ENCODE results near the gene STT3B.

Gene STT3B

DNA sequence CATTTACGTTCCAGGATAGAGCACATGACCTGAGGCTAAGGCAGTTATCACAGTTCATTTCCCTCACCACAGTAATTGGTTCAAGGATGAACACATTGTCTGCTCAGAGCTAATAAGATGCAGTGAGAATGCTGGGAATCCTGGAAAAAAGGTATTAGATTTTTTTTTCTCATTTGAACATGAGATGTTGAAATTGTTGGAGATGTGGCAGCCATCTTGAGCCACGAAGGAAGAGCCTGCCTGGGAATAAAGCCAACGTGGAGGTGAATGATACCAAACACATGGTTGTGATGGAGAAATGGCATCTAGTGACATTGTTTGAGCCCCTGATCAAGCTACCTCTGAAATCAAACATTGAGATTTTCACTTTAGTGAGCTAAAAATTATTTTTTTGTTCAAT lies 16.0 kb upstream of the STT3B start:
- no peak for DNase-seq (ENCODE audit: low read depth in 3 of 3)

DNA sequence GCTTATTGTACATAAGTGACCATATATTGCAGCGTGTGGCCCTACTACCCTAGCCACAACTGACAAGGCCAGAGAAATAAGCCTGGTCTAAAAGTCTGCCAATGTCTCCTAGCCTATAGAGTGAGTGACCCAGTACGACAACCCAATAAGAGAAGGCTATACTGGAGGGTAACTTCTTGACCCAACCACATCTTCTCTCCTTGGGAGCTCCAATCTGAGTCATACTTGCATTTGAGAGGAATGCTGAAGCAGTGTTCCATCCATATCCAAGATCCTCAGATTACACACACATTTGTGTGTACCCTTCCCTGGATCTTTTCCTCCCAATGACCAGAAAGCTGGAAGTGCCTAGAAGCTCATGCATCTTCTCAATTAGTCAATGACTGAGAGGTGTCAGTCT lies 11.3 kb upstream of the STT3B start:
- DNase-seq (ENCODE audit: low read depth in 3 of 3): no peak

DNA sequence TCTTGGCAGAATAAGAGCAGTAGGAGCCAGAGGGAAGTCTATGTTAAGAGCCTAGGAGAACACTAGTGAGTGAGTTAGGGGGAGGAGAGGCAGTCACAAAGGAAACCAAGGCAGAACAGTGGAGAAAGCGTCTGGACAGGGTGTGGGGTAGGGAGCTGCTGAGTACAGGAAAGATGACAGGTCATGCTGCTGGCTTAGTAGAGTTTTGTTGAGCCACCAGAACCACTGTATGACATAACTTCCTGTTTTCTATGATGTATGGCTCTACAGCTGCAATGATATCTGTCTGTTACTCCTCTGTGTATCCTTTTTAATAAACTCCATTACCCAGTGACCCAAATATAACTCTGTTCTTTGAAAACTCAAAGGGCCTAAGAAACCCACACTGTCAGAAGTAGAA lies 10.6 kb upstream of the STT3B start:
- no peak for DNase-seq (ENCODE audit: low read depth in 3 of 3)

DNA sequence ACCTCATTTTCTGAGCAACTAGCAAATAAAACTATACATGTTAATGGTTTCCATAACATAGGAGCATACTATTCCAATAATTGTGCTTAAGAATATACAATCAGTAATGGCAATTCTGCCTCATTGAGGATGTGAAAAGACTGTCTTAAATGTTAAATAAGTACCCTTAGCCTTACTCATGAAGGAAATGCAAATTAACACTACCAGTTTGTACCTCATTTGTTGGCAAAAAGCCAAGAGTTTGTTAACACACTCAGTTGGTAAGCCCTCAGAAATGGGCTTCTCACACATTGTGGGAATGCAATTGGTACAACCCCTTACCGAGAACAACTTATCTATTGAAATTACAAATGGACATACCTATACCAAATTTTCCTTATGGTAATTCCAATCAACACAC lies 9.2 kb upstream of the STT3B start:
- DNase-seq (ENCODE audit: low read depth in 3 of 3): no peak

DNA sequence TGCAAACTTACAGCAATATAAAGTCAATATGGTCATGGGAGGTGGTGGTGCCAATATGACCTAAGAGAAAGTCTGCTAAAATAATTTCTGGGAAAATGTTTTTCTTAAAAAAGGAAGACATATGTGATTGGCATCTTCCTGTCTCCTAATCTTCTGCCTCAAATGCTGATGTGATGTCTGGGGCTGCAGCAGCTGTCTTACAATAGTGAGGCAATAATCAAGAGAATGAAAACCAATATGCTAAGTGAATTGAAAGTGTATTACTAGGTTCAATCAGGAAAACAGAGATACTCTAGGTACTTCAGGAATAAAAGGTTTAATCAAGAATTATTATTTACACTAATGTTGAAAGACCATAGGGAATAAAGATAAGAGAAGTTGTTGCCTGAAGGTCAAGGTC lies 7.2 kb upstream of the STT3B start:
- no peak for DNase-seq (ENCODE audit: low read depth in 3 of 3)

DNA sequence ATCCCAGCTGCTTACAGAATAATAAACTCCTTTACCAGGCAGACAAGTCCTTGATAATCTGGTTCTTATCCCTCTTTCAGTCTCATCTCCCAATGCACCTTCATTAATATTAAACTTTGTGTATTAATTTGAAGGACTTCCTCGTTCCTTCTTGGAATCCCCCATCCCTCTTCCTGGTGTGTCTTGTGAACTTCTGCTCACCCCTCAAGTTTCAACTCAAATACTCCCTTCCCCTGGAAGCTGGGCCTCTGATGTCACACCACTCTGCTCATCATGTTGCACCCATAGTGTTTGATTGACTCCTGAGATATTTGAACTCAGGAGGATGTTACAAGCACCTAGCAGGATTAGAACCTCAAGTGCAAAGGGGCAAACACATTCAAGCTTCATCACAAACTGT lies 3.3 kb upstream of the STT3B start:
- DNase-seq (ENCODE audit: low read depth in 3 of 3): no peak

DNA sequence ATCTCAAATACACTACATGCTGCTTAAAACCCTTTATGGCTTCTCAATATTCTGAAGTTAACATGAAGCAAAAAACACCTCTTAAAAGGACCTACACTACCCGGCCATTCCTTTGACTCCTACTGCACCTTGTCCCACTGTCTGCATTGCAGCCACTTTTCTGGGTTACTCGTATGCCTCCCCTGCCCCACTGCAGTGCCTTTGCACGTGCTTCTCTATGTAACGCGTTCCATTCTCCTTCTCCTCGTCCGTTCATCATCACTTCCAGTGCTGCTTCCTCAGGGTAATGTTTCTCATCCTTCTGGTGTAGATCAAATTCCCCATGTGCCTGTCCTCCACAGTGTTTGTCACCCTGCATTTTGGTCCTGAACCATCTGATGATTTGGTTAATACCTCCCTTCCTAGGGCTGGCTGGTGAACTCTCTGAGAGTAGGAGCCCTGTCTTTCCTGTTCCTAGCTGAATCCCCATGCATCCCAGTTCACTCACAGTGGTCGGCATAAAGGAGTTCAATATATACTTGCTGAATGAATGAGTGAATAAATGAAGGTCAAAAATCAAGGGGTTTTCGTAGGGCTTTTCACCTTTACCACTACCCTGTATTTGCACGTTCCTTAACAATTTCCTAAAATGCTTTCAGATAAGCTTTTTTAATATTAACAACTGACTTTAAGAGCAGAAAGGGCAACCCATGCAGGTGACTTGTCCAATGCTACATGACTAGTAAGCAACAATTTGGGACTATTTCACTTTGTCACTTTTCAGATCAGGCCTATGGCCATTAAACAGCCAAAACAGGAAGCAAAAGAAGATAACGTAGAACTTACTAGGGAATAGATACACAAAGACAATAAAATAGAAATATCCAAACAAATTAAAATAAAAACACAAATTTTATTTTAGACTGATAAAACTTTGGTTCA lies 2.4 kb upstream of the STT3B start:
- no peak for DNase-seq (ENCODE audit: low read depth in 3 of 3)

DNA sequence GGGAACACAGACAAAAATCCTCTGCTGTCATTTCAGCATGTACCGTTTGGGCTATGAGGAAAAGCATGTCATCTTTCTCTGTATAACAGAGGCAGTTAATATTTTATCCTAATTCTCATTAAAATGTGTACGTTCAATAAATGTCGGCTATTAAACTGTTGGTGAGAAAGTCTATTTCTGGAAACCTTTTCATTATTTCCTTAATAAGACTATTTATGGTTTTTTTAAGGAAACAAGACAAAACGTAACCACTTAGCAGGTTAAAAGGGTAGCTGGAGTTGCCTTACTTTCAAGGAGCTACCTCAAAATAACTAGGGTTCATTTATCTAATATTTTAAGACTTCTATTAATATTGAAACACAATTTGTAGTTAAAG lies 1.8 kb upstream of the STT3B start:
- no peak for DNase-seq (ENCODE audit: low read depth in 3 of 3)

DNA sequence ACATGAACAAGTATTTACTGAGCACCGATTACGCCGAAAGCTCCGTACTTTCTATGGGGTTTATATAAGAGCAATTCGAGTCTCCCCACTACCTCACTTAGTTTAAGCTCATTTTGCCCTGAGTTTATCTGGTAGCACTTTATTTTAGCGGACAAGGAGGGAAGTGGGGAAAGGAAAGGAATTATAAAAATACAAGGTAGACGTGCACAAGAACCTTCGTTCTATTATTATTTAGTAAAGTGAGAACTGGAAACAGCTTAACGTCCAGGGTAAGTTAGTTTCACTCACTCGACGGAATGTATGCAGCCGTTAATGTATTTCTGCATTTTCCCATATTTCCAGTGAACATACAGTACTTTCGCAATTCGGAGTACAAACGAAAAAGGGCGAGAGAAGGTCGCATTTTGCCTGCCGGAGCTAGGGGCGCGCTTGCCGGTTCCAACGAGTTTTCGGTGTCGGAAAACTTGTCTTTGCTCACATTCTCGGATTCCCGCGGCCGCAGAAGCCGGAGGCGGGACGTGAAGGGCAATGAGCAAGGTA lies 1.2 kb upstream of the STT3B start:
- DNase-seq (ENCODE audit: low read depth in 3 of 3): no peak

DNA sequence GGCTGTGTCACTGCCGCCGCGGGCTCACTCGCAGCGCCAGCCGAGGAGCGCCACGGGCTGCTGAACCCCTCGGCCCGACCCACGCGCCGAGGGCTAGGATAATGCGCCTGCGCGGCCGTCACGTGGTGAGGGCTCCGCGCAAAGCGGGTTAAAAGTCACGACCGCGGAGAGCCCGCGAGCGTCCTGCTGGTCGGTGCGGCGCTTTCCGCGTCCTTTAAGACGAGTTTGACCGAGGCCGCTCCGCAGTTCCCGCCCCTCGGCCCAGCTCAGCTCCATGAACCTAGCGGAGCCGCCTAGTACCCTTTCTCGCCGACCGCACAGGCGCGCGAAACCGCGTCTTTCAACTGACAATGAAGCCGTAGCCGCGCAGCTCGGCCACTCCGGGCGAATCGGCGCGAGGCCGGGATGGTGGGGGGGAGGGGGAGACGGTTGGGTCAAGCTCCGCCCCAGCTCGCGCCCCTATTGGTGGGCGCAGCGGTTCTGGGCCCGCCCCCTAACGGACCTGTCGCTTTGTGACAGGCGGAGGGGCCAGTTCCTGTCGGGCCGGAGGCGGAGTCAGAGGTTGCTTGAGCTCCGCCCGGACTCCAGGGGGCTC lies 636 bp upstream of the STT3B start:
- DNase-seq (ENCODE audit: low read depth in 3 of 3): peak; percentile 98 to 99 (median 98)

DNA sequence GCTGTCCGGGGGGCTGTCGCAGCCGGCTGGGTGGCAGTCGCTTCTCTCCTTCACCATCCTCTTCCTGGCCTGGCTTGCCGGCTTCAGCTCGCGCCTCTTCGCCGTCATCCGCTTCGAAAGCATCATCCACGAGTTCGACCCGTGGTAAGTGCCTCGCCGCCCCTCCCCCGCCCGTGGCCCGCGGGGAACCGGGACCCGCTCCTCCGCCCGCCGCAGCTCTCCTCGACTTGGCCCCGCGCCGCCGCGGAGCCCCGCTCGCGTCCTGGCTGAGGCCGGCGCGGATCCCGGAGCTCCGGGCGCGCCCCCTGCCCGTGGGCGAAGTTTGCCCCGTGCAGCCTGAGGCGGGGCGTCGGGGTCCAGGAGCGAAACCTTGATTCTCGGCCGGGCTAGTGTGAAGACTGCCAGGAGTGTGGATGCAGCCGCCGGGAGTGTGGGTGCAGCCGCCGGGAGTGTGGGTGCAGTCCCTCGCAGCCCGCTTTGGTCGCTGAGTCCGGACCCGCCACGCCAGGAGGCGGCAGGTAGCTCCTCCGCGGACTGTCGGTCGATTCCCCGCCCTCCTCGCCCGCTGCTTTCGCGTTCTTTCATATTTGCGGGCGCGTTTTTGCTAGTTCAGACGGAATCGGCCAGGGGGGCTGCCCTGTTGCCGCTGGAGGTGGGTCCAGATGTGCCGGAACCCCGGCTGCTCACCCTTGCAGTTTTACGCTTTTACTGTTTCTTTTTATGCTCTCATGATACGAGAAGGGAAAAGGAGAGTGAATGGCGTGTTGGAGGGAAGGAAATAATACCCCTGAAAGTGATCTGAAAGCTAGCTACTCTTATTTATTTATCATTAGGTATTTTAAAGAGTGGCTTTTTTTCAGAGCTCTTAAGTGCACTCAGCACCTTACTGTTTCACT lies 692 bp downstream of the STT3B start:
- DNase-seq (ENCODE audit: low read depth in 3 of 3): peak; percentile 18 to 46 (median 28)

DNA sequence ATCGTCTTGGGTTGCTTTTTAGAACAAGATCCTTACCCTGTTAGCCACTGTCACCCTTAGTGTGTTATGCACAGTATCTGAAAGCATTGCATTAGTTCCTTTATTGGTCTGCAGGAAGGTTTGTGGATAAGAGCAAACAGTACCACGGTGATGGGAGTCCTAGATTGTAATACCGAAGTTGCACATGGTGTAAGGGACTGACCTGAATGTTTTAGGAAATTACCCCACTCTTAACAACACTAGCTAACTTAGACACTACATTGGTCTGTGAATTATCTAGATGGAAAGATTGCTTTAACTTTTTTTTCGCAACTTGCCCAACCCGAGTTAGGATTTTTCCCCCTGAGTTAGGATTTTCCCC lies 1.3 kb downstream of the STT3B start:
- no peak for DNase-seq (ENCODE audit: low read depth in 3 of 3)

DNA sequence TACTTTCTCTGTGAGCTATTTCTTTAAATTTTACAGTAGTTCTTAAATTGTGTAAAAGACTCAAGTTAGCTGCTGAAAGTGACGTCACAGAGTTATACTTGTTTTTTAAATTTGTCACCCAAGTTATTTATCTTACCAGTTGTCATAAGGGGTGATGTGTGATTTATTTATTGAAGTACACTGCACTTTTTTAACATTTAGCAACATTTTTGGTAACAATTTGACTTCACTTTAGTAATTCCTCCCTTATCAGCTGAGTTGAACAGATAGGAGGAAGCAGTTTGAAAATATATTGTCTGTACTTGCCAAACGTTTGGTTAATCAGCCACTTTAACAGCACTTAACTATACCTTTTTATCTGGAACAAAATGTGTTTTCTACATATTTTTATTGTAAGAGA lies 3.8 kb downstream of the STT3B start:
- no peak for DNase-seq (ENCODE audit: low read depth in 3 of 3)

DNA sequence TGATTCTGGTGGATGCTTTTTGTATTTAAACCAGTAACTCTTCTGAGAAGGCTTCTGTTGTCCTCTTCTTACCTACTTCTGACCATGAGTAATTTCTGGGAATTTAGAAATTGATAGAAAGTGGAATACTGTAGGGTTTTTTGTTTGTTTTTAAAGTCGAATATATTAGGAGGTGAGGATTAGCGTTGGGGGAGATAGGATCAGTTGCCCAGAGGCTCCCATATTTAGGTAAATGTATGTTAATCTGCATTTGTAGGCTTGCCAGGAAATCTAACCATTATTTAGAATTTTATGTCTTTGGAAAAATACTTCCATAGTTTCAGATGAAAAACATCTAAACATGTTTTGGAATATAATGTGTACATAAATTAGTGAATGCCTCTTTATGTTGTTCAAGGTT lies 6.1 kb downstream of the STT3B start:
- DNase-seq (ENCODE audit: low read depth in 3 of 3): no peak

DNA sequence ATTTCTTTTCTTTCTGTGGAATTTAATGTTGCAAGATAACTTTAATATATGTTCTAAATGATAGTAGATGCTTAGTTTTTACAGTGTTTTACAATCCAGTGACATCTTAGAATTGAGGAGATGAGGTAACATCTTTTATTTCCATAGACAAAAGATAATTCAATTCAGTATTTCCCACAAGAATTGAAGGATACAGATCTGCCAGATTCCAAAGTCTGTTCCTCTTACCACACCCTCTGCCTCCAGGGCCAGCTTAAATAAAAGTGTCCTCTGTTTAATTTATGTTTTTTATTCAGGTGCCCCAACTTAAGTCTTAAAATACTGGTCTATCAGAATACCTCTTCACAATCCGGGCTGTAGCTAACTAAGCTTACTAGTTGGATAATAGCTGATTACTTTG lies 6.5 kb downstream of the STT3B start:
- no peak for DNase-seq (ENCODE audit: low read depth in 3 of 3)

DNA sequence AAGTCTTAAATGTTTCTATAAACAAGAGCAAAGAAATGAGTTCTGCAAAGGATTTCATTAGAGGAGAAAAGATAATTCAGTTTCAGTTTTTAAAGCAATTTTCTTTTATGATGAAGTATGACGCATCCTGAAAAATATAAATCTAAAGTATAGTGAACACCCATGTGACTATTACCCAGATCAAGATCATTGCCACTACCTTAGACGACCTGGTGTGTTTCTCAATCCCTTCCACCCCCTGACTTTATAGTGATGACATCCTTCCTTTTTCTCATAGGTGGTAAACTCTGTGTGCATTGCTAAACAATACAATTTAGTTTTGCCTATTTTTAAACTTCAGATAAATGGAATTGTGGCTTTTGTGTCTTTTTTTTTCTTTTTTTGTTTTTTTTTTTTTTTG lies 8.4 kb downstream of the STT3B start:
- no peak for DNase-seq (ENCODE audit: low read depth in 3 of 3)

DNA sequence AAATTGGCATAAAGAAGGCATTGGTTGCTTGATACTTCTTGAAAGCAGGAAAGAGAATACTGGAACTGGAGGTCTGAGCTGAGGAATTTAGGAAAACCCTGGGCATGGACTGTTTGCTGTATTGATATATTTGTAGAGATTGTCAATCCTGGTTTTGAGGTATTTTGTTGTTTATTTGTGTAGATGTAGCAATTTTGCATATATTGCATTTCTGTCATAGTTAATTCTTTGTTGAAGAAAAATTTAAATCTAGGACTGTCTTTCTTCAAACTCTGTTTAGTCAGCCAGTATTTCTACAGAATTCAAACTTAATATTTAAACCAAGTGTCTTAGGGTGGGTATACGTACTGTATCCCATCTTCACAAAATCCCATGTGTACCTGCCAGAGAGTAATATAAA lies 9.5 kb downstream of the STT3B start:
- no peak for DNase-seq (ENCODE audit: low read depth in 3 of 3)

DNA sequence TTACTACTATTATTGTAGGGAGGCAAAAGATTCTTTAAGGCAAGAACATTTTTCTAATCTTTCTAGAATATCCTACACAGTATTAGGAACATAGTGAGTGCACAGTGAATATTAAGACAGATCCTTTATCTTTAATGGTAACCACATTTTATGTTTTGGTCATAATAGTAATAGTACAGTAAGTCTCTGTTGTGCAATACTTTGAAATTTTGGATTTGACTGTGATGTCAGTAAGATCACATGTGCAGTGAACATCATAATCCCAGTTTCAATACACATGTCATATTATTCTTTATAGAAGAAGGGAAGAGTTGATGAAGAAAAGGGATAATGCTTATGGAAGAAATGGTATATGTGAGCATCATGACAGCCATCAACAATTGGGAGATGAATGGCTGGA lies 10.7 kb downstream of the STT3B start:
- no peak for DNase-seq (ENCODE audit: low read depth in 3 of 3)

DNA sequence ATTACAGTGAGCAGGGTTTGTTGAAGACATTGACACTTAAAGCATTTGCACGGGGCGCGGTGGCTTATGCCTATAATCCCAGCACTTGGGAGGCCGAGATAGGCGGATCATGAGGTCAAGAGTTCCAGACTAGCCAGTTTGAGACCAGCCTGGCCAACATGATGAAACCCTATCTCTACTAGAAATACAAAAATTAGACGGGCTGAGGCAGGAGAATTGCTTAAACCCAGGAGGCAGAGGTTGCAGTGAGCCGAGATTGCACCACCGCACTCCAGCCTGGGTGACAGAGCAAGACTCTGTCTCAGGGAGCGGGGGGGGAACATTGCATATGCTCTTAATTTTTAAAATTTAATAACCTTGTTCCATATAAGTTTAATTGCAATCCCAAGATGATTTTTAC lies 11.9 kb downstream of the STT3B start:
- no peak for DNase-seq (ENCODE audit: low read depth in 3 of 3)

DNA sequence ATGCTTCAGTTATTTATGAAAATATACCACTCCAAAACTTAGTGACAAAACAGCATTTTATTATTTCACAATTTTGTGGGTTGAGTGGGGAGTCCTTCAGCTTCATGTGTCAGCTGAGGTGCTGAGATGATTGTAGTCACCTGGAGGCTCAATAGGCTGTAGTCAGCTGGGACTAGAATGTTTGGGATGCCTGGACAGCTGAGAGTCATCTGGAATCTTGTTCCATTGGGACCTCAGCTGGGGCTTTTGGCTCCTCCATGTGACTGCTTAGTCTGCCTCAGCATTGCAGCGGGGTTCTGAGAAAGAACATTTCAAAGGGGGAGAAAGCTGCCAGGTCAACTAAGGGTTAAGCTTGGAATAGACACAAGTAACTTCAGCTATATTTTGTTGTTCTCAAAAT lies 13.4 kb downstream of the STT3B start:
- no peak for DNase-seq (ENCODE audit: low read depth in 3 of 3)

DNA sequence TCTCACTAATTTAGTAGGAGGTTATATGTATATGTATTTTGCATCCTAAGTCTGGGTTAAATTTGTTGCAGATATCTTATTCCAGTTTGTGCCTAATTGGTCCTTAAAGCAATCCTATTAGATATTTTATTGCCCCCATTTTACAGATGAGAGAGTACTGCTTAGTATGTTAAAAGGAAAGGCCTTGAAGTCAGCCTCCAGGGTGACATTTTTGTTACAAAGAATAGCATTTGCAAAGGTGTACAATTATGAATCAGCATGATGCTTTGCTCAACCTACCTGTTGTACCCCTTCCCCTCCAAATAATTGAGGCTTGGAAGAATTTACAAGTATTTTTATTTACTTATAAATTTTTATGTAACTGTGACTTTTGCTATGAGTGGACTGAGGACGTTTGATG lies 14.0 kb downstream of the STT3B start:
- DNase-seq (ENCODE audit: low read depth in 3 of 3): no peak

DNA sequence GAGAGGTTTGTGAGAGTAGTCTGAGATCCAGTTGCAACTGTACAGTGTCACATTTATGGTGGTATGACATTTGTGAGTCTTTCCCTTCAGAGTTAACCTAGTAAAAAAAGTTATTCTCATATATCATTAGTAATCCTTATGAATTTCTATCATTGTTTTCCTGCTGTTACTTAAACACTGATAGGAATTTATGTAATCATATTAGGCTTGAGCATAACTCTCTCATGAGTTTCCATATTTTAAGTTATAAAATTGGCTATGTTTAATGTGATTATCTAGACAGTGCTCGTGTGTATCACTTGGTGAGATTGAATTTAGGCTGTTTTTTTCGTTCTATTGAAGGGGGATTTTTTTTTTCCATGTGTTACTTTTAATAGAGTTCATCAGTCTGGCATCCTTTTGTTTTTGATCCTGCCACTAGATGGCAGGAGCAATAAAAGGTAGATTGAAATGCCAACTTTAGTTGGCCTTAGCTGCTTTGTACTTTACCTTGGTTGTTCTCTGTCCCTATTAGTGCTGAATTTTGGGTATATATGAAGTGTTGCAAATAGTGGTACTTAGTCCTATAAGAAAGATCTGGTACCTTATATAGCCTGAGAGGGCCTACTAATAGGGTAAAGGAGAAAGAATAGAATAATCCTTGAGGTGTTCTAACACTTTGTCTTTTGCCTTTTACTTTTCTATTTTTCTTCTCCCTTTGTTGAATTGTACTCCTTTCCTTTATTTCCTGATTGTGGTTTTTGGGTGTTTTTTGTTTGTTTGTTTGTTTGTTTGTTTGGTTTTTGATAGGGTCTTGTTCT lies 17.9 kb downstream of the STT3B start:
- DNase-seq (ENCODE audit: low read depth in 3 of 3): no peak
